Upper lobe of left lung (tissue), 6 donors: Measurements from ENCODE around the gene OR52E8. TPM values are rescaled to one million over a fixed set of nuclear protein-coding genes. Genes with fewer than 3 reads are reported as not detected.

Experiments
- ATAC-seq, 2 donors: fragments of 200-7000 bp; cut with Tn5 transposase; one replicate each; pipeline ENCODE4 v1.9.1; 2022; ENCODE audit warnings: mild to moderate bottlenecking in 2 of 2, moderate library complexity in 2 of 2; ENCODE audit not compliant: low FRiP score in 2 of 2
- DNase-seq, 2 donors: peaks; one replicate each; pipeline ENCODE4 v3.0.0-alpha.2; 2019 to 2020
- H3K27ac ChIP-seq, 4 donors: fragments of 200-600 bp; sonication (generic); one replicate each; pipeline ENCODE4 v1.5.1; 2016 to 2019
- H3K27me3 ChIP-seq, 4 donors: fragments of 200-600 bp; sonication (generic); one replicate each; pipeline ENCODE4 v1.5.1; 2017 to 2019
- H3K36me3 ChIP-seq, 4 donors: fragments of 200-600 bp; sonication (generic); one replicate each; pipeline ENCODE4 v1.5.1; 2016 to 2019
- H3K4me1 ChIP-seq, 4 donors: fragments of 200-600 bp; sonication (generic); one replicate each; pipeline ENCODE4 v1.5.1; 2018 to 2019
- H3K4me3 ChIP-seq, 4 donors: fragments of 200-600 bp; sonication (generic); one replicate each; pipeline ENCODE4 v1.5.1; 2017 to 2019; ENCODE audit warnings: mild to moderate bottlenecking in 2 of 4, moderate library complexity in 1 of 4
- H3K9me3 ChIP-seq, 4 donors: fragments of 200-600 bp; sonication (generic); one replicate each; pipeline ENCODE4 v1.5.1; 2018 to 2019
- EP300 ChIP-seq, 4 donors: sonication (generic); formaldehyde crosslinking; IDR thresholded peaks; one replicate each; pipeline ENCODE4 v1.5.1; 2017; ENCODE audit warnings: antibody characterized with exemption in 4 of 4, control low read depth in 2 of 4
- POLR2A ChIP-seq, 4 donors: fragments of 450-650 bp; IDR thresholded peaks; one replicate each; pipeline ENCODE4 v1.5.1; 2016 to 2017; ENCODE audit warnings: antibody characterized with exemption in 4 of 4, mild to moderate bottlenecking in 2 of 4
- POLR2AphosphoS5 ChIP-seq, 2 donors: sonication (generic); formaldehyde crosslinking; IDR thresholded peaks; one replicate each; pipeline ENCODE4 v1.5.1; 2017; ENCODE audit warnings: antibody characterized with exemption in 2 of 2
- WGBS, 2 donors: methylation state at CpG; one replicate each; pipeline ENCODE4 v1.1.5; 2017 to 2018; 5-methylcytosine and 5-hydroxymethylcytosine counted together
- total RNA-seq, 6 donors: library from RNA; depleted of rRNA in 4 of 6; stranded (reverse); fragments of >200 nt in 4 of 6; gene quantifications; one replicate each; pipeline versions ENCODE4 v1.1.0 to v1.2.1, GENCODE V29; 2016 to 2021
- TF ChIP-seq, protein P1 (sequence below), 6 experiments: fragments of 450-650 bp in 4 of 6; fragments of 200-600 bp in 2 of 6; sonication (generic) in 2 of 6; IDR thresholded peaks; one replicate each; pipeline ENCODE4 v1.5.1; 2016 to 2019; ENCODE audit warnings: antibody characterized with exemption in 6 of 6
- donor health status: DM: no; HTN: no; CAD: no; lungs with moderate emphysema.
- donor health status: DM: no; HTN: yes; CAD: no; lungs with severe emphysema.

Gene OR52E8
- not detected for total RNA-seq

DNA sequence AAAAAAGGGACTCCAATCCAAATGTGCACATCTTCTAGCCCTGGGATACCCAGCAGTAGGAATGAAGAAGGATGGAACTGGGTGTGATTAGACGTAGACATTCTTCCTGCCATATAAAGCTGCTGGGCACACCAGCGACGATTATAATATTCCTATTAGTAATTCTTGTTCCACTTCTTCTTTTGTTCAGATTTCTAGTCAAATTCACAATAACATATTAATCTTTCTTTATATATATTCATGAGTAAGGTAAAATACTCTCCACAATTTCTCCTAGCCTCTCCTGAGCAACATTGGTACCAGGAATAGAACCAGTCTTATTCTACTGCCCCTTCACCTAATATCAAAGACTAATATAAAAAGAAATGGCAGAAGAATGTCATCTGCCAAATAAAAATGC is at the start of gene OR52E8:
Gene OR52E8, minus strand, starts transcription at position 101 of the 400 bp plus-strand sequence. Its CDS starts 0 bp downstream, at position 101.
- 92 to 97% methylated on average over 3 of the region's 3 CpGs for WGBS, 2 donors
- Histone ChIP-seq H3K27ac (no peak within 1 kb of the TSS), H3K4me3 (no peak within 1 kb of the TSS), H3K9me3 (no peaks in the 10 kb centered on the region), H3K4me1 (no peaks in the 10 kb centered on the region), H3K36me3 (no peaks in the 10 kb centered on the region), H3K27me3 (no peaks in the 10 kb centered on the region)
- DNase-seq (no peak), ATAC-seq (no peak)
- no peak for TF ChIP-seq POLR2A (IDR thresholded peaks at IDR 0.05)
- TF ChIP-seq, protein P1, sequence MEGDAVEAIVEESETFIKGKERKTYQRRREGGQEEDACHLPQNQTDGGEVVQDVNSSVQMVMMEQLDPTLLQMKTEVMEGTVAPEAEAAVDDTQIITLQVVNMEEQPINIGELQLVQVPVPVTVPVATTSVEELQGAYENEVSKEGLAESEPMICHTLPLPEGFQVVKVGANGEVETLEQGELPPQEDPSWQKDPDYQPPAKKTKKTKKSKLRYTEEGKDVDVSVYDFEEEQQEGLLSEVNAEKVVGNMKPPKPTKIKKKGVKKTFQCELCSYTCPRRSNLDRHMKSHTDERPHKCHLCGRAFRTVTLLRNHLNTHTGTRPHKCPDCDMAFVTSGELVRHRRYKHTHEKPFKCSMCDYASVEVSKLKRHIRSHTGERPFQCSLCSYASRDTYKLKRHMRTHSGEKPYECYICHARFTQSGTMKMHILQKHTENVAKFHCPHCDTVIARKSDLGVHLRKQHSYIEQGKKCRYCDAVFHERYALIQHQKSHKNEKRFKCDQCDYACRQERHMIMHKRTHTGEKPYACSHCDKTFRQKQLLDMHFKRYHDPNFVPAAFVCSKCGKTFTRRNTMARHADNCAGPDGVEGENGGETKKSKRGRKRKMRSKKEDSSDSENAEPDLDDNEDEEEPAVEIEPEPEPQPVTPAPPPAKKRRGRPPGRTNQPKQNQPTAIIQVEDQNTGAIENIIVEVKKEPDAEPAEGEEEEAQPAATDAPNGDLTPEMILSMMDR (IDR thresholded peaks at IDR 0.05), result no peak
- TF ChIP-seq EP300 (IDR thresholded peaks at IDR 0.05), result no peak
- no peak for TF ChIP-seq POLR2AphosphoS5 (IDR thresholded peaks at IDR 0.05)

DNA sequence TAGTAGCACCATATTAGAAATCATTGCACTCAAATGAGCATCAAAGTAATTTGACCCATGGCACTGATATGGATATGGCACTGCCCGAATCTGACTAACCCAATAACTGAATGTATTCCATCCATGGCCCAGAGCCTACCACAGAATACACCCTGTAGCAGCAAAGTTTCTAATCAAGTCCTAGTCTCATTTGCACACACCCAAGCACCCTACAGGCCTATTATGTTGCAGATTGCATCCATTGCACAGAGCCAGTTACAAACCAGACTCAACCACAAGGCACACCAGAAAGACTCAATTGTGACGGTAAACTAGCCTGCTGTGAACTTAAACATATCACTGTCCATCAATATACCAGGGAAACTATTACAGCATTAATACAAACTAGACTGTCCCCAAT is 42.0 kb upstream of the OR52E8 start:
- Histone ChIP-seq H3K4me3 (no peak overlapping the region), H3K36me3 (no peaks in the 10 kb centered on the region), H3K27ac (no peak overlapping the region), H3K4me1 (no peaks in the 10 kb centered on the region), H3K9me3 (no peaks in the 10 kb centered on the region), H3K27me3 (no peaks in the 10 kb centered on the region)
- WGBS, 2 donors, result 76 to 83% methylated on average over 2 of the region's 2 CpGs
- DNase-seq (no peak), ATAC-seq (no peak)
- no peak for TF ChIP-seq POLR2AphosphoS5 (IDR thresholded peaks at IDR 0.05)
- TF ChIP-seq POLR2A (IDR thresholded peaks at IDR 0.05), result no peak
- TF ChIP-seq, protein P1 (IDR thresholded peaks at IDR 0.05), result no peak

DNA sequence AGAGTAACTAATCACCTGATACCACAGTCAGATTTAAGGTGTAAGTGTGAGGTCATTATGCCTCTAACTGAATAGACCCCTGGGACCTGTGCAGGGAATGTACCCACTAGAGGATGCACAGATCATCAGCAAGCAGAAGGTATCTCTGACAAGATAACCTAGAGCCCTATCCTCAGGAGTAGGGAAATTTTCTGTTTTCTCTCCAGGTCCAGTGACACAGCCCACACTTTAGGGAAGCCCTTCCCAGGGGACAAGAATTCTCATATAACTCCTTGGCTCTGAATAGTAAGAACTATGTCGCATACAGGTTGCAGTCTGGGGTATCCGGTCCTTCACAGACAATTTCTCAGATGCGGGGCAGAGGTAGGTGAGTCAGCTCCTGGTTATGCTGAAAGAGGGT is 35.4 kb upstream of the OR52E8 start, which contains the start of gene OR52E5:
Gene OR52E5, plus strand, starts transcription at position 301 of the 400 bp plus-strand sequence. CDS start 7,569 bp downstream, outside the sequence.
- Histone ChIP-seq H3K4me1 (no peaks in the 10 kb centered on the region), H3K9me3 (no peaks in the 10 kb centered on the region), H3K27ac (no peak within 1 kb of the TSS), H3K36me3 (no peaks in the 10 kb centered on the region), H3K4me3 (no peak within 1 kb of the TSS), H3K27me3 (no peaks in the 10 kb centered on the region)
- no peak for ATAC-seq
- WGBS, 2 donors, result 84 to 88% methylated on average over 3 of the region's 3 CpGs
- no peak for TF ChIP-seq POLR2AphosphoS5 (IDR thresholded peaks at IDR 0.05)
- TF ChIP-seq EP300 (IDR thresholded peaks at IDR 0.05), result no peak
- no peak for TF ChIP-seq POLR2A (IDR thresholded peaks at IDR 0.05)
- TF ChIP-seq, protein P1 (IDR thresholded peaks at IDR 0.05), result no peak
- DNase-seq, result no peak

DNA sequence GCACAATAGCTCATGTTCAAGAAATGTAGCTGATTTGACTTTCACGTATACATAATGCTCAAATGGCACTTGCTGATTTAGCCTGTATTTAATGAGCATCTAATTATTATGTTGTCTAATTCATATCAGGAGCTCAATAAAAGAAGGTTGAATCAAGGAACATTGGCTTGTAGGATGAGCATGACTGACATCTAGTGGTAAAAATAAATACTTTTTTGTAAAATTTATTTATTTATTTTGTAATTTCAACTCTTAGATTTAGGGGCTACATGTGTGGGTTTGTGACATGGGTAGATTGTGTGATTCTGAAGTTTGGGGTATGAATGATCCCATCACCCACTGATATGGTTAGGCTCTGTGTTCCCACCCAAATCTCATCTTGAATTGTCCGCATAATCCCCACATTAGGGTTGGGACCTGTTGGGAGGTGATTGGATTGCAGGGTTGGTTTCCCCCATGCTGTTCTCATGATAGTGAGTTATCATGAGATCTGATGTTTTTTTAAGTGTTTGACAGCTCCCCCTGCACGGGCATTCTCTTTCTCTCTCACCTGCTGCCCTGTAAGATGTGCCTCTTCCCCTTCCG is 33.8 kb upstream of the OR52E8 start:
- H3K9me3 ChIP-seq, result no peaks in the 10 kb centered on the region
- H3K27ac ChIP-seq, result no peak overlapping the region
- no peaks in the 10 kb centered on the region for H3K4me1 ChIP-seq
- DNase-seq (no peak), ATAC-seq (peak in 1 of 2 donors; percentile 12)
- 61 to 64% methylated on average over 4 of the region's 4 CpGs for WGBS, 2 donors
- no peaks in the 10 kb centered on the region for H3K27me3 ChIP-seq
- no peaks in the 10 kb centered on the region for H3K36me3 ChIP-seq
- no peak overlapping the region for H3K4me3 ChIP-seq
- TF ChIP-seq, protein P1 (IDR thresholded peaks at IDR 0.05), result peak in 2 of 6 experiments; percentile 24 to 29
- TF ChIP-seq EP300 (IDR thresholded peaks at IDR 0.05), result no peak

DNA sequence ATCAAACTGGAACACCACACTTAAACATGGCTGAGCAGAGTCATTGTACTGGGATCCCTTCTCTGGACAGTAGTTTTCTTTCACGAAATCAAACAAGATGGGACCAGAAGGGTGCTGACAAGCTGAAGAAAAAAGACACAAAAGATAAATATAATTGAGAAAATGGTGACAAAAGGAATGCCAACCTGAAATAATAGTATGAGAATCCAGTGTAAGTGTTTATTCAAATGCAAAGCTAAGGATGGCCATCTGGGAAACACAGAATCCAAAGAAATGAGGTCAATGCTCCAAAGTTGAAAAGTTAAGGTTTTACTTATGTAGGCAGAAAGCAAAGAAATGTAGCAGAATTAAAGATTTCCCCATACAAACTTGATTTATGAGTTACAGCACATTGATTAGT is 30.2 kb upstream of the OR52E8 start:
- no peaks in the 10 kb centered on the region for H3K36me3 ChIP-seq
- no peak overlapping the region for H3K4me3 ChIP-seq
- H3K9me3 ChIP-seq, result no peaks in the 10 kb centered on the region
- no peak overlapping the region for H3K27ac ChIP-seq
- ATAC-seq (no peak), DNase-seq (no peak)
- WGBS, 2 donors, result 71% methylated on average over 1 of the region's 1 CpG
- TF ChIP-seq POLR2AphosphoS5 (IDR thresholded peaks at IDR 0.05) (no peak), EP300 (IDR thresholded peaks at IDR 0.05) (no peak), POLR2A (IDR thresholded peaks at IDR 0.05) (no peak)
- TF ChIP-seq, protein P1 (IDR thresholded peaks at IDR 0.05), result no peak
- no peaks in the 10 kb centered on the region for H3K4me1 ChIP-seq
- no peaks in the 10 kb centered on the region for H3K27me3 ChIP-seq
